Tongue (tissue), 2 donors: ENCODE results near the gene ZBED2. TPM values are rescaled to one million over a fixed set of nuclear protein-coding genes. Genes with fewer than 3 reads are reported as not detected.

Source experiments
- DNase-seq: peaks from one replicate; pipeline ENCODE4 v3.0.0-alpha.2; 2015
- total RNA-seq: library from RNA; depleted of rRNA; stranded (reverse); fragments of >200 nt; gene quantifications from one replicate; pipeline ENCODE4 v1.2.3, GENCODE V29; 2014

Gene ZBED2
- total RNA-seq, 1 donor from 2014 or later: 1.5 TPM

DNA sequence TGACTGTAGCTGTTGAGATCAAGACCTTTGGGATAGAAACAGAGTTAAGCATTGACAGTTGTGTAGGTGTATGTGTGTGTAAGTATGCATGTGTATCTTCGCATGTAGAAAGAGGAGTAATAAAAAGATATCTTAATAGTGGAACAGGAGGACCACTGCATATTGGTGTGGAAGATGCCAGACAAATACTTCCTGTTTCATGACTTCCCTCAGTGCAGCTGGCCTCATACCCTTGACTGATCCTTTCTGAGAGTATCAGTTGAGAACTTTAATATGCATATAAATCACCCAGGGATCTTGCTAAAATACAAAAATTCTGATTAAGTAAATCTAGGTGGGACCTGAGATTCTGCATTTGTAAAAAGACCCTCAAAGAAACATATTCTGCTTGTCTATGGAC lies 8.5 kb upstream of the ZBED2 start:
- DNase-seq: no peak

DNA sequence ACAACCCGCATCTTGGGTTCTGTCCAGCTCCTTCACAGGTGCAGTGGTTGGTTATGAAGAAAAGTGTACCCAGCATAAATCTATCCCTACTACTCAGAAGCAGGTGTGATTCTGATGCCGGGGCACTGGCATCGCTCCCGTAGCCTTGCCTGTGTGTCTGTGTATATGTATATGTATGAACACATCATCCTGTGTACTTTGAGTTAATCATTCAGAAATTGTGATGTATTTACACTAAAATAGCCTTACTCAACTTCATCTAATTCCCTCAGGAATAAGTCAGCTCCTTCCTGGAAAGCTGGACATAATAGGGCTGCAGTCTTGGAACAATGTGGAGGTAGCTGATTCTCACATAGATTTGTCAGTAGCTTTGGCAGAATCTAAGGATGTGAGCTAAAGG lies 6.7 kb upstream of the ZBED2 start:
- DNase-seq: no peak

DNA sequence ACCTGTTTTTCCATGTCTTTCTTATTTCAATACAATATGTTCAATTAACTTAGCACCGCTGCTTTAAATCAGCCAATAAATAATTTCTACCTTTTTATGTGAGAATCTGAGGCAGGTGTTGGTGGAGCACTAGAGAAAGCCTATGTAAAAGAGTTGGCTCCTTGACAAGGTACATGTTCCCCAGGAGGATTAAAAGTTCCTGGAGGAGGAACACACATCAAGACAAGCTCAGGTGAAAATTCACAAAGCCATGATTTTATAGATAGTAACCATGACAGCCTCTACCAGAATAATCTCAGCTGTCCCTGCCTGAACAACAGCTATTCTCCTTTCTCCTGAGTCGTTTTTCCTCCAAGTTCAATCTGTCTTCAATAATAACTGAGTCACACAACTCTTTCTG lies 3.4 kb upstream of the ZBED2 start:
- DNase-seq: no peak

DNA sequence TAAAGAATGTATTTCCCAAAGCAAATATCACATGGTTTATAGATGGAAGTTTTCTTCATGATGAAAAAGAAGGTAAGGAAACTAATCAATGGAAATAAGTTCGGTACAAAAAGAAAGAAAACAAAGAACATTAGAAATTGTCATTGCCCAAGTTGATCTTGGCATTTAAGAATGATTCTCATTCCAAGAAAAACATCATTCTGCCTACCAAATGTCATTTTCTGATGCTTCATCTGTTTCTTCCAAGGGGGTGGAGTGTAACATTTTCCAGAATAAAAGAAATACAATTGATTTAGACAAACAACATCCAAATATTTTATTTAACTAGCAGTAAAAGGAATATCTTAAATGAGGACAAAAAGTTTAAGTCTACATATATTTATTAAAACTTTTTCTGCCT lies 3.0 kb upstream of the ZBED2 start:
- no peak for DNase-seq

DNA sequence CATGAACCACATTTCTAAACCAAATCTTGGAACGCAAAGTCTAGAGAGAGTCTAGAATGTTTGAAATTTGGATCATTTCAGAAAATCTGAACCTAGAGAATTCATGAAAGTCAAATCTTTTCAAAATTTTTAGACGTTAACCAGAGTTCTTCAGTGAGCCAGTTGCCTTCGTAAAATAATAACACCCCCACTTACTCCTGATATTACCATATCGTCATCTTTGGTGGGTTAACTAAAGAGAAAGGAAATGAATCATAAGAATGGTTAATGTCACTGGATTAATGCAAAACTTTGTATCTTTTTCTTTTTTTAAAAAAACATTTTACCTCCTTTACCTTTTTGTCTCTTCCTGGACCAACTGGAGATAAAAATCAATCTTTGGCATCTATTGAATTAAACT lies 1.2 kb upstream of the ZBED2 start:
- DNase-seq: no peak

DNA sequence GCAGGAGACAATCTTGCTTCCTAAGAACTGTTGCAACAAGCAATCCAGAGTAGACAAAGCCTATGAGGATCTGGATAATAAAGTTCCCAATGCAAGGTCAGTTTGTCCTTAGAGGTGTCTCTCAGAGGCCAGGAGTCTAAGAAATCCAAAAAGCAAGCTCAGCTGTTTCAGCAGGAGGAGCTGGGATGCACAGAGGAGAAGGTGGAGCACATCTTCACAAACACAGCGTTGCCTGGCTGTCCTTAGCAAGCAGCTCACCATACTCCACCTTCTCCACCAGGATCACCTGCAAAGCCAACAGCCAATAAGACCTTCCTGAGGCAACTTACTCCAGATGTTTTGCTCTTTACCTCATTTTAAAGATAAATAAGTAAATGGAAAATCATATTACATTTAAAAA lies 365 bp downstream of the ZBED2 start:
- DNase-seq: no peak

DNA sequence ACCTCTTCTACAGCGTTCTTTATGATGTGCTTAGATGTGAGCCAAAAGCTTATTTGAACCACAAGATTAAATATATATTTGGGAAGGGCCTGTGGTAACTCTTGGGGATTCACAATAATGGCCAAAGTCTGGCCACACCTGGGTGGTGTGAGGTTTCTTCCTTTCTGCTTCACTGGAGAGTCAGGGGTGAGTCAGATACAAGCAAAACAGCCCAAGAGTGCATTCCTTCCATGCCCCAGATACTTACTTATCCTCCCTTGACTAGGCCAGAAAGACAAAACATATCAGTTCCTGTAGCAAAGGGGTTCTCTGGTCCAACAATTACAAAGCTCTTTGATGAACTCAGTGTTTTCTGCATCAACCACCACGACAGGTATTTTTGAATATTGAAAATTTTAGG lies 941 bp downstream of the ZBED2 start:
- DNase-seq: no peak

DNA sequence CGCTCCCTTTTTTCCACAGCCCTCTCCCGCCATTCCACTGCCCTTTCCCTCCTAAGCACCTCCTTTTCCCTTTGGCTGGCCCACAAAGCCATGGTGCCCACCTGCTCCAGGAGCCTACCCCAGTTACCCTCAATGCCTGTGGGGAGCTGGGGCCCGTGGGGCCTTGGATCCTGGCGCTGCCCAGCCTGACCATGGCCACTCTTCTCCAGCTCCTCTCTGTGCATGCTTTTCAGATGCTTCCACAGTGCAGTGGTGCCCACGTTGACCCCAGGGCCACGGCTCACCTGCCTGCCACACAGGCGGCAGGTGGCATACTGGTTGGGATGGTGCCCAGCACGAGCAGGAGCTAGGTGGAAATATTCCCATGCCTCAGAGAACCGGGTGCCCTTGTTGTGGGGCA lies 1.5 kb downstream of the ZBED2 start:
- DNase-seq: no peak

DNA sequence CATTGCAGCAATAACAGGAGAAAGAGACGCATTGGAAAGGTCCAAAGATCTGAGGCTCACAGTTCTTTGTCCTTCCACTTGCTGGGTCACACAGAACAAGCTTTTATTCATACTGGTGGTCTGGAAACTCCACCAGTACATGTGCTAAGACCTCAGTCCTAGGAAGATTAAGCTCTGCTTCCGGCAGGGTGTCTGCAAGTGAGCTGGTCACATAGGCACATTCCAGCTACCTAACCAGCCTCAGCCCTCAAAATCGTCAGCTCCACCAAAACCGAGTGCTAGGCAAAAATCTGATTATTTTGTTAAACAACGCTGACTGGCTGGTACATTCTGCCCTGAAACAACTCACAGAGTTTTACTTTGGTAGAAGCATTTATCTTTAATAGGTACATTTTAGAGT lies 2.2 kb downstream of the ZBED2 start:
- DNase-seq: no peak

DNA sequence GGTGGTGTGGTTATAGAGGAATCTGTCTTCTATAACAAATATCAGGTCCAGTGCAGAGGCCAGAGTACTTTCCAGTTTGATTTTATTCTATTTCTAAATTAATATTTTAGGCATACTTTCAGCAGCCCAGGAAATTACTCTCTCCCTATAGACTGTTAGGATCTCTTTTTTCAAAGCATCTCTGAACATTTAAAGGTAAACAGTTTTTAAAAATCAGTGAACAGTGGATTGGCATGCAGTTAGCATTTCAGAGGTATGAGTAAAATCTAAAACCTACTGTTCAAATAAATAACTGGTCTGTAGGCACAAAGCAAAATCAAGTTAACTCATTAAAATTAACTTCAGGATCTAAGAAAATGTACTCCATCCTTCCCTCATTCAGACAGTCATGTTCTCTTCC lies 3.0 kb downstream of the ZBED2 start:
- DNase-seq: no peak

DNA sequence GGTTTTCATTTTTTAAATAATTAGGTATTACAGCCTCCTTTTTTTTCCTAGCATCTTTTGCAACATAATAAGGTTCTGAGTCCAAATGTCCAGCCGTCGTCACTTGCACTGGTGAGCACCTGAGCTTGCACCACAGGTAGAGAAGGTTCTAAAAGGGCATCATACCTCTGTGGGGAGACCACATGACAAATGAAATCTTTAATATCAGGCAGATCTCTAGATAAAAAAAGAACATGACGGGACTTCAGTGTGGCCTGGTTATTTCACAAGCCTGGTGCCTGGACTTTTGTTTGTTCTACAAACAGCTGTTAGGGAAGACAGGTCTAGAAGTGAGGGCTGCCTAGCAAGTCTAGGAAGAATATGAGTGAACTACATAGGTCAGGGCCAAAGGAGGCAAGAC lies 3.6 kb downstream of the ZBED2 start:
- no peak for DNase-seq

DNA sequence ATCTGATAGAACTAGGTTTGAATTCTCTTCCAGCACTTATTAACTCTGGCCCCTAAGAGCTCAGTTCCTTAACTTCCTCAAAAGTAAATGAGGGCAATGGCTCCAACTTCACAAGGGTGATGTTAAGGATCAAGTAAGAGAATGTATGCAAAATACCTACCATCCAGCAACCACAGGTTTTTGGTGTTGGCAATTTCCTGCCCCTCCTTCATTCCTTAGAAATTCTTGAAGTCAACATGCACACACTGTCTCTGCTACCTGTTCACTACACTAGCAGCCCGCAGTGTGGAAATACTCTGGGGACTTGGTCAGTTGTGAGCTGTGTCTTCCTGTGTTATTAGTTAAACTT lies 5.0 kb downstream of the ZBED2 start:
- no peak for DNase-seq

DNA sequence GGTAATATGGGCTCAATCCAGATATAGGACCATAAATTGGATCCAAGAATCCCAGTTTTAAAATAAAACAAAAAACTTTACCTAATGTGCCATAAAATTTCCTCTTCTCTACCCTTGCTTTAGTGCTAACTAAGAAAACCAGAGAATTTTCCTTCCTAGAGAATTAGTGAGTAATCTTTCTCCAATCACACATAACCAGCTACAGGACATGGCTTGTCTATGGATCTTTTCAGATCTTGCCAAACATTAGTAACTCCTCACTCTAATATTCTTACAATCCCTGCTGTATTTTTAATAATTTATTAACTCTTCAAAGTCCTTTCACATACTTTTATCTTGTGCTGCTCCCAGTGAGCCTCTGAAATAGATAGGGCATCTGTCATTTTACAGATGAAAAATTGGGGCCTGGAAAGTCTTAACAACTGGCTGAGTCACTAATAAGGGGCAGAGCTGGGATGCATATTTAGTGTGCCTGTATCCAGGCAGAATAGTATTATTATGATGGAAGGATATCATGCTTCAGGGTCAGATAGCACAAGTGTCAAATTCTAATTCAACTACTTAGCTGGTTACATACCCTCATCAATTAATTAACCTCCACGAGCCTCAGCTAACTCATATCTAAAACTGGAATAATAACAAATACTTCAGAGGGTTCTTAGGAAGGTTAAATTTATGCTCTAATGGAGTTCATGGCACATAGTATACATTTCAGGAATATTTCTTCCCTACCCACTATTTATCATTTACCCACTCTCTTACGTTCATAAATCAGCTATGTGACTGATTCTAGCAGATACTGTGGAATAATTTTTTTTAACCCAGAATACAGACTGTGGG lies 5.6 kb downstream of the ZBED2 start:
- DNase-seq: no peak

DNA sequence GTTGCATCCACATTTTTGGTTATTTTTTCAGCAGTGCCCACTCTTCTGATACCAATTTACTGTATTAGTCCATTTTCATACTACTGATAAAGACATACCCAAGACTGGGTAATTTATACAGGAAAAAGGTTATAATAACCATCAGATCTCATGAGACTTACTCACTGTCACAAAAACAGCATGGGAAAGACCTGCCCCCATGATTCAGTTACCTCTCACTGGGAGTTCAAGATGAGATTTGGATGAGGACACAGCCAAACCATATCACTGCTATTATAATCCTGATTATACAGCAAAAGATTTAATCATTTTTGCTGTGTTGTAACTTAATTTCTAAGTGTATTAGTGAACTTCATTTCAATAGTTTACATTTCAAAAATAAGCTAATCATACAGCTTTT lies 6.6 kb downstream of the ZBED2 start:
- no peak for DNase-seq

DNA sequence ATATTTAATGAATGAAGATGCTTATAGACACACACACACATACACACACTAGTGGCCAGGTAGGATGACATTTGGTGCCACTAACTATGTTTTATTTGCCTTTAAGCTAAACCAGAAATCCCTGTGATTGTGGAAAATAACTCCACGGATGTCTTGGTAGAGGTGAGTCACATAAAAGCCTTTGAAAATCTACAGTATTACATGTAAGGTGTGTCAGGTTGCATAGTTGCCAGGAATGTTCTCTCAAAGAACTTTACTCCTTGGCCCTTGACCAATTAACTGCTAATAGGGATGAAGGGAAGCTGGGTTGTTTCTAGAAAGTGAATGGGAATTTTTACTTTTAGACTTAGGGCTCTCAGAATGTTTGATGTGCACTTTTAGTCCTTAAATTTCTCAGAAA lies 9.9 kb downstream of the ZBED2 start:
- peak; percentile 18 for DNase-seq

DNA sequence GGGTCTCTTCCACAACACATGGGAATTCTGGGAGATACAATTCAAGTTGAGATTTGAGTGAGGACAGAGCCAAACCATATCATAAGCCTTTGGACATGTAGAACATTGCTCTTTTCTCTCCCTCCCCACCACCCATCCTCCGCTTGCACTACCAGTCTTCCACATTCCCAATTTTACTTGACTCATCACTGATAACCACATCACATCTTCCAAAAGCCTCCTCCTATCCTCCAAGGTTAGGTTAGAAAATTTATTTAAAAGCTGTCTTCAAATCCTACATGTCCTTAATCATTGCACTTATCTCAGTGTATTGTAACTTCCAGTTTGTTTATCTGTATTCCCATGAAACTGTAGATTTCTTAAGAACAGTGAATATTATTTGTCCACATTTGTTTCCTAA lies 10.4 kb downstream of the ZBED2 start:
- no peak for DNase-seq

DNA sequence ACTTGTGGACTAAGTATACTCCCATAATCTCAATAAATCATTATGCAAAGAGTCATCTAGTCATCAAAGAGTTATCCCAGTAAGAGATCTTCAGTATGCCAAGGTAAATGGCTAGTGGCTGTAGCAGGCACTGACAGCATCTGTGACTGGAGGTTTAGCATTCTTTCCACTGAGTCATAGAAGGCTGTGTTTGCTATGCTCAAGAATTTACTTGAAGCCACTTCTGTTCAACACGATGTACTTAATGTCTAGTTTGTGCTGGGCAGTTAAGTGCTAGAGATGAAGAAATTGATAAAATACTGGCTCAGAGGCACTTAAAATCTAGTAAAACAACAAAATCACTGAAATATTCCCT lies 13.0 kb downstream of the ZBED2 start:
- DNase-seq: no peak

DNA sequence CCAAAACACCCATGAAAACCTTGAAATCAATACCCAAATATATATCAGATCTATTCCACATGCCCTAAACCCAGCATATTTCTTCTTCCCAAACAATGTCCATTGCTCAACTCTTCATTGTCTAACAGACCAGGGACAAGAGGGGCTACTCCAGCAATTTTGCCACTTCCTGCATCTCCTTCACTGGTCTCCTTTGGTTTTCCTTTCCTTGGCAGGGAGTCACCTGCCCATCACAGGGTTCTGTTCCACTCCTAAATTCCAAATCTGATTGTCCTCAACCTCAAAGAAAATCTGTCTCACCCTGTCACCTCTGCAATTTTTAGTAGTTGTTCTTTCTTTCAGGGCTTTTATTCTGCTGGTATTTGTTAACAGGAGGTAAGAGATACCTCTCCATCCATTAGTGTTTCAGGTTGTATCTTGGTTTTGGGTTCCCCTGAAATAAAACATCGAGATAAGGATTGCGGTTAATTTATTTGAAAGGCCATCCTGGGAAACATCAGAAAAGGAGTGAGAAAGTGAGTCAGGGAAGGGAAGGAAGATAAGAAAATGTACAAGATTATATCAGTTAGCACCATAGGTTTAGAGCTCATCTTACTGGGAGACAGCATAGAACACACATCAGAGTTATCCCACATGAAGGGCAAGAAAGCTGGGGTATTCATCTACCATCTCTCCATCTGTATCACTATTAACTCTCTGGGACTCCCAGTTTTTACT lies 13.6 kb downstream of the ZBED2 start:
- no peak for DNase-seq

DNA sequence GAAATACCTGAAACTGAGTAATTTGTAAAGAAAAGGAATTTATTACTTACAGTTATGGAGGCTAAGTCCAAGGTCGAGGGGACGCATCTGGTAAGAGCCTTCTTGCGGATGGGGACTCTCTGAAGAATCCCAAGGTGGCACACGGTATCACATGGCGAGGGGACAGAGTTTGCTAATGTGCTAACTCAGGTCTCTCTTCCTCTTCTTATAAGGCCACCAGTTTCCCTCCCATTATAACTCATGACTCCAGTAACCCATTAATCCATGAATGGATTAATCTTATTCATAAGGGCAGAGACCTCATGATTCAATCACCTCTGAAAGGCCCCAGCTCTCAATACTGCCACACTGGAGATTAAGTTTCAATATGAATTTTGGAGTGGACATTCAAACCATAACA lies 15.7 kb downstream of the ZBED2 start:
- DNase-seq: no peak

DNA sequence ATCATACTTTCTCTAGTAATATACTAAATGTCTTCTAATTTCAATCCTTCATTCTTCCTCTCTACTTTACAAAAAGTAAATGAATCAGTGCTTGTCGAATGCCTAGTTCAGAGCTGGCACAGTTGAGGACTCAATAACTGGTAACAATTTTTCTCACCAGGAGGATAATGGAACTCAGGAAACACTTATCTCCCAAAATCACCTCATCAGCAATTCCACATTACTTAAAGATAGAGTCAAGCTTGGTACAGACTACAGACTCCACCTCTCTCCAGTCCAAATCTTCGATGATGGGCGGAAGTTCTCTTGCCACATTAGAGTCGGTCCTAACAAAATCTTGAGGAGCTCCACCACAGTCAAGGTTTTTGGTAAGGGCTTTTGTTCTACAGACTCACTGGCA lies 16.3 kb downstream of the ZBED2 start:
- DNase-seq: no peak

DNA sequence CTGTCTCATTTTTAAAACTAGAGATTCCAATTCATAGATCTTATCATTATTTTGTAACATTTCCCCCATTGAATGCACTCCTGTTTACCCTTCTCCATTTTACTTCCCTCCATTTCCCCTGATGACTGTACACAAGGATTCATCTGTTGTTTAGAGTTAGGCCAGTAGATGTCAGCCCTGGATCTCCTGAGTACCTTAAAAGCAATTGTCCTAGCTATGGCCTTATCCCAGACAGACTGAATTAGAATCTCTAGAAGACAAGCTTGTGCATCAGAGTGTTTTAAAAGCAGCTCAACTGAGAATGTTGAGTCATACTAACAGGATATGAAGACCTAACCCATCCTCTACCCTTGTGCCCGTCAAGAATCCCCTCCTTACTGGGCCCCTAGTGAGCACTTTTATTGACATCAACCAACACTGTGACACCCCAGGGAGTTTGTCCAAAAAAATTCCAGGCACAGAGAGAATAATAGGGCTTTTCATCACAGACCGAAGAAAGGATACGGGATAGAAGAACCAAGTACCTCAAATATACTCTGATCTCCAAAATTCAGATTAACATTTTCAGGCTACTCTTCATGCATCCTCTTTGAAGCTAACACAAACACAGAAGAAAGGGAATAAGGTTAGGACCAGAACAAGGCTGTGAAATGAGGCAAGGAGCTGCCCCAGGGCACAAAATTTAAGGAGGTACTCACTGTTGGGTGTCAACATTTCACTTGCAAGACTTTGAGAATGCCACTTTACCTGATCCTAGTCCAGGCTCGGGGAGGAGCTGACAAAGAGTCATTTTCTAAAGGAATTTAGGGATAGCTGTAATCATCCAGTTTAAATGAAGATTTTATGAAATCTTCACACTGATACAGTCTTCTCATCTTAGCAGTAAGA lies 17.1 kb downstream of the ZBED2 start:
- DNase-seq: peak; percentile 38

DNA sequence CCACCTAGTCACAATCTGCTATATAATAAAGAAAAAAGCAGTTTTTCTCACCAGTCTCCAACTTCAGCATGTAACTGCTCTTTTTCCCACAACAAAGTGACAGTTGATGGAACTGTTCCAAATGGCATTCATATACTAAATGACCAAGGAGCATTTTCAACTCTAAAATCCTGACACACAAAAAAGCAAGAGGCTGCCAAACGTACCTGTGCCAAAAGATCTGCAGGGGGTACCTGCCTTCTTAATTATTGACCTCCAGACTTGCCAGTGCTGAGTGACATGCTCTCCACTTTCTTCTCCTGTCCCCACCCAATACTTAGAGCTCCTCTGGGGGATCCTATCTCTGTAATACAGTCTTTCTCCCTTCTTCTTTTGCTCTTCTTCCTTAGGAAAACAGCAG lies 18.0 kb downstream of the ZBED2 start:
- DNase-seq: no peak

DNA sequence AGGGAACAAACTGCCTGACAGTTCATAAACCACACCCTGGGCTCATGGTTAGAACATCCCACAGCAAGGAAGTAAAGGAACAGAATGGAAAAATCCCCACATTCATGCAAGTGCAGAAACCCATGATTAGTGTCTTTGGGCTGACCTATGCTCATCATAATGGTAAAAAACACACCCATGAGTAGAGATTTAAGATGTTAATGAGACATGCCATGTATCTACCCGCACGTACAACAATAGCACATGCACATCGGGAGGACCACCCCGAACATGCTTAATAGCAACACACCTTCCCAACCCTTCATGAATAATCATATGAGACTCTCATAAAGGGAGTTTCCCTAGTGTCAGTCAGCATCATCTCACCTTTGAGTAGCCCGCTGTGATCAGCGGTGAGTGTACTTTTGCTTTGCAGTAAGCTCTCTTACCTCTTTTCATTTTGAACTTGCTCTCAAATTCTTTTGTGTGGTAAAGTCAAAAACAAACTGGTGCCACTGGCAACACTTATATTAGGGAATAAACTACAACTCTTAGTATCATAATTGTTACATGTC lies 23.2 kb downstream of the ZBED2 start:
- DNase-seq: no peak
